Astrocyte (in vitro differentiated cells and primary cell): Measurements from ENCODE around the gene POLR1E. TPM values are rescaled to one million over a fixed set of nuclear protein-coding genes. Genes with fewer than 3 reads are reported as not detected.
A peak's percentile ranks its signal among the peaks of the same experiment; 100 is the strongest.

Experiments
- DNase-seq: peaks from one replicate; pipeline ENCODE4 v3.0.0-alpha.2; 2010; ENCODE audit warnings: low read depth
- FAIRE-seq: peaks from 2 replicates; lab custom pipeline; 2011; peaks lifted over from hg19 to GRCh38; lab: Jason Lieb, UNC
- H2AFZ ChIP-seq: 2 replicates; pipeline ENCODE4 v1.6.0; 2012; ENCODE audit warnings: low read depth, low read length, inconsistent platforms
- H3K27ac ChIP-seq: 2 replicates; pipeline ENCODE4 v1.5.1; 2011; ENCODE audit warnings: low read depth, low read length, inconsistent platforms
- H3K27me3 ChIP-seq: 2 replicates; pipeline ENCODE4 v1.6.0; 2011; ENCODE audit warnings: low read length, inconsistent platforms; ENCODE audit not compliant: insufficient read depth
- H3K36me3 ChIP-seq: 2 replicates; pipeline ENCODE4 v1.5.1; 2011; ENCODE audit warnings: low read length, inconsistent platforms; ENCODE audit not compliant: insufficient read depth
- H3K4me1 ChIP-seq: 2 replicates; pipeline ENCODE4 v1.5.1; 2011; ENCODE audit warnings: low read length, inconsistent platforms; ENCODE audit not compliant: insufficient read depth
- H3K4me2 ChIP-seq: 2 replicates; pipeline ENCODE4 v1.6.0; 2012; ENCODE audit warnings: low read length, inconsistent platforms
- H3K4me3 ChIP-seq: 2 replicates; pipeline ENCODE4 v1.5.1; 2011; ENCODE audit warnings: low read depth, mild to moderate bottlenecking, low read length, inconsistent platforms; ENCODE audit not compliant: insufficient read depth
- H3K79me2 ChIP-seq: 2 replicates; pipeline ENCODE4 v1.6.0; 2012; ENCODE audit warnings: mild to moderate bottlenecking, low read length, inconsistent platforms; ENCODE audit not compliant: insufficient read depth
- H3K9ac ChIP-seq: 2 replicates; pipeline ENCODE4 v1.6.0; 2012; ENCODE audit warnings: mild to moderate bottlenecking, low read length, inconsistent platforms
- H3K9me3 ChIP-seq: 2 replicates; pipeline ENCODE4 v1.5.1; 2012; ENCODE audit warnings: low read depth, mild to moderate bottlenecking, low read length, inconsistent platforms; ENCODE audit not compliant: insufficient read depth
- H4K20me1 ChIP-seq: 2 replicates; pipeline ENCODE4 v1.6.0; 2012; ENCODE audit warnings: low read length, inconsistent platforms; ENCODE audit not compliant: insufficient read depth
- H3K27ac Mint-ChIP-seq: one replicate; pipeline ENCODE4 v1.8.0; 2021; ENCODE audit warnings: mild to moderate bottlenecking, mixed read lengths; ENCODE audit not compliant: unreplicated experiment
- H3K27me3 Mint-ChIP-seq: one replicate; pipeline ENCODE4 v1.8.0; 2021; ENCODE audit warnings: low read depth, mixed read lengths; ENCODE audit not compliant: unreplicated experiment
- H3K36me3 Mint-ChIP-seq: one replicate; pipeline ENCODE4 v1.8.0; 2021; ENCODE audit warnings: low read depth, mixed read lengths; ENCODE audit not compliant: unreplicated experiment
- H3K4me1 Mint-ChIP-seq: one replicate; pipeline ENCODE4 v1.8.0; 2021; ENCODE audit warnings: low read depth, mixed read lengths; ENCODE audit not compliant: unreplicated experiment
- H3K4me3 Mint-ChIP-seq: one replicate; pipeline ENCODE4 v1.8.0; 2021; ENCODE audit warnings: mild to moderate bottlenecking, moderate library complexity, mixed read lengths; ENCODE audit not compliant: unreplicated experiment
- H3K9me3 Mint-ChIP-seq: one replicate; pipeline ENCODE4 v1.8.0; 2021; ENCODE audit warnings: mild to moderate bottlenecking, mixed read lengths; ENCODE audit not compliant: unreplicated experiment
- EZH2 ChIP-seq: IDR thresholded peaks from 2 replicates; pipeline ENCODE4 v1.6.1; 2012; ENCODE audit warnings: mild to moderate bottlenecking, low read length, inconsistent platforms; ENCODE audit not compliant: insufficient read depth
- total RNA-seq: library from RNA; stranded (reverse); gene quantifications from 2 replicates; pipeline ENCODE4 v1.2.1, GENCODE V29; 2021
- TF ChIP-seq, protein P1 (sequence below): IDR thresholded peaks from 2 replicates; pipeline ENCODE4 v1.5.1; 2011; ENCODE audit warnings: low read depth, mild to moderate bottlenecking, inconsistent platforms, low read length, moderate library complexity; ENCODE audit not compliant: insufficient read depth

The POLR1E gene
- total RNA-seq, 1 donor from 2014 or later = 23.2 TPM

DNA sequence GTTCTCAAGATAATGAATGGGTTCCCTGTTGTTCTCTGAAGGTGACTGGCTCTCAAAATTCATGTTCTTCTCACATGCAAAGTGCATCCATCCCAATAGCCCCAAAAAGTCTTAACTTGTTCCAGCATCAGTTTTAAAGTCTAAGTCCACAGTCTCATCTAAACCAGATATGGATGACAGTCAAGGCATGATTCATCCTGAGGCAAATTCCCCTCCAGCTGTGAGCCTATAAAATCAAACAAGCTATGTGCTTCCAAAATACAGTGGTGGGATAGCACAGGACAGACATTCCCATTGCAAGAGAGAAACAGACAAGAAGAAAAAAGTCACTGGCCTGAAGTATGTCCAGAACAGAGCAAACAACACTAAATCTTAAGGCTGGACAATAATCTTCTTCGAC is 65.0 kb downstream of the POLR1E start:
- FAIRE-seq (peak; percentile 45), DNase-seq (peak; percentile 32)
- Histone ChIP-seq H2AFZ (no peak overlapping the region), H4K20me1 (peaks cover 16% of the 10 kb centered on the region), H3K36me3 (no peaks in the 10 kb centered on the region), H3K27ac (no peak overlapping the region), H3K4me3 (no peak overlapping the region), H3K4me2 (no peak overlapping the region), H3K9me3 (no peaks in the 10 kb centered on the region), H3K9ac (no peak overlapping the region), H3K4me1 (peaks cover 6% of the 10 kb centered on the region), H3K79me2 (no peaks in the 10 kb centered on the region), H3K27me3 (no peaks in the 10 kb centered on the region)
- Mint-ChIP-seq H3K4me1 (peaks cover 15% of the 10 kb centered on the region), H3K27ac (peak overlapping the region; percentile 35), H3K36me3 (no peaks in the 10 kb centered on the region), H3K4me3 (no peak overlapping the region), H3K27me3 (no peaks in the 10 kb centered on the region), H3K9me3 (no peaks in the 10 kb centered on the region)
- TF ChIP-seq, protein P1, sequence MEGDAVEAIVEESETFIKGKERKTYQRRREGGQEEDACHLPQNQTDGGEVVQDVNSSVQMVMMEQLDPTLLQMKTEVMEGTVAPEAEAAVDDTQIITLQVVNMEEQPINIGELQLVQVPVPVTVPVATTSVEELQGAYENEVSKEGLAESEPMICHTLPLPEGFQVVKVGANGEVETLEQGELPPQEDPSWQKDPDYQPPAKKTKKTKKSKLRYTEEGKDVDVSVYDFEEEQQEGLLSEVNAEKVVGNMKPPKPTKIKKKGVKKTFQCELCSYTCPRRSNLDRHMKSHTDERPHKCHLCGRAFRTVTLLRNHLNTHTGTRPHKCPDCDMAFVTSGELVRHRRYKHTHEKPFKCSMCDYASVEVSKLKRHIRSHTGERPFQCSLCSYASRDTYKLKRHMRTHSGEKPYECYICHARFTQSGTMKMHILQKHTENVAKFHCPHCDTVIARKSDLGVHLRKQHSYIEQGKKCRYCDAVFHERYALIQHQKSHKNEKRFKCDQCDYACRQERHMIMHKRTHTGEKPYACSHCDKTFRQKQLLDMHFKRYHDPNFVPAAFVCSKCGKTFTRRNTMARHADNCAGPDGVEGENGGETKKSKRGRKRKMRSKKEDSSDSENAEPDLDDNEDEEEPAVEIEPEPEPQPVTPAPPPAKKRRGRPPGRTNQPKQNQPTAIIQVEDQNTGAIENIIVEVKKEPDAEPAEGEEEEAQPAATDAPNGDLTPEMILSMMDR = no peak
- no peak for TF ChIP-seq EZH2

DNA sequence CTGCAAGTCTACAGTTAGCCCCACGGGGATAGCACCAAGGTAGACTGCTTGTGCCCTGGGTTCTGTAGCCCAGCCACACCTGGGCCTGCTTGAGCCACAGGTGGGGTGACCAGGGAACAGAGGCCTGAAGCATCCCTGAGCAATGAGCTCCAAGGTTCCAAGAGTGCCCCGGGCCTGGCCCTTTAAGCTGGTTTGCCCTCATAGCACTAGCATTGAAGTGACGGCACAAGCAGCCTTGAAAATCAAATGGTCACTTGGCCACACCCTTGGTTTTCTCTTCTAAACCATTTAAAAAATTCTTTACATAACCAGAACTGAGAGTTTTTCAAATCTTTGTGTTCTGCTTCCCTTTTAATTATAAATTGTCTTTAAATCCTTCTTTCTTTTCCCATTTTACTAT is 65.7 kb downstream of the POLR1E start:
- Histone ChIP-seq H3K4me3 (no peak overlapping the region), H3K27me3 (no peaks in the 10 kb centered on the region), H3K36me3 (no peaks in the 10 kb centered on the region), H3K9ac (no peak overlapping the region), H3K79me2 (no peaks in the 10 kb centered on the region), H4K20me1 (peaks cover 16% of the 10 kb centered on the region), H3K9me3 (no peaks in the 10 kb centered on the region), H3K27ac (no peak overlapping the region), H2AFZ (no peak overlapping the region), H3K4me2 (no peak overlapping the region), H3K4me1 (peaks cover 6% of the 10 kb centered on the region)
- Mint-ChIP-seq H3K27ac (no peak overlapping the region), H3K4me3 (no peak overlapping the region), H3K9me3 (no peaks in the 10 kb centered on the region), H3K36me3 (no peaks in the 10 kb centered on the region), H3K4me1 (peaks cover 15% of the 10 kb centered on the region), H3K27me3 (no peaks in the 10 kb centered on the region)
- FAIRE-seq = no peak
- no peak for DNase-seq
- TF ChIP-seq, protein P1 = no peak
- TF ChIP-seq EZH2 = no peak

DNA sequence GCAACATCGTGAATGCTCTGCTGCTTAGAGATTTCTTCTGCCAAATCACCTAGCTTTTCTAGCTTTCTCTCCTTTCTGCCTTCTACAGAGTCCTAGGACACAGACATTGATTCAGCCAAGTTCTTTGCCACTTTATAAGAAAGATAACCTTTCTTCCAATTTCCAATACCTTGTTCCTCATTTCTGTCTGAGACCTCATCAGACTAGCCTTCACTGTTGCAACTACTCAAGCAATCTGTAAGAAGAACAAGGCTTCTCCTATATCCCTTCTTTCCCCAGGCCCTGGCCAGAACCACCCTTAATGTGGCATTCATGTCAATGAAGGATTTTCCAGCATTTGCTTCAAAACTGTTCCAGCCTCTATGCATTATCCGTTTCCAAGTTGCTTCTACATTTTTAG is 66.1 kb downstream of the POLR1E start:
- H3K36me3 ChIP-seq = no peaks in the 10 kb centered on the region
- TF ChIP-seq, protein P1 = no peak
- no peak for TF ChIP-seq EZH2
- Mint-ChIP-seq H3K9me3 (no peaks in the 10 kb centered on the region), H3K4me1 (peaks cover 15% of the 10 kb centered on the region), H3K27me3 (no peaks in the 10 kb centered on the region), H3K36me3 (no peaks in the 10 kb centered on the region), H3K27ac (no peak overlapping the region), H3K4me3 (no peak overlapping the region)
- FAIRE-seq = no peak
- H3K27me3 ChIP-seq = no peaks in the 10 kb centered on the region
- H2AFZ ChIP-seq = no peak overlapping the region
- no peak overlapping the region for H3K4me2 ChIP-seq
- H3K4me3 ChIP-seq = no peak overlapping the region
- peaks cover 6% of the 10 kb centered on the region for H3K4me1 ChIP-seq
- no peaks in the 10 kb centered on the region for H3K9me3 ChIP-seq
- H3K79me2 ChIP-seq = no peaks in the 10 kb centered on the region
- DNase-seq = no peak
- no peak overlapping the region for H3K27ac ChIP-seq
- no peak overlapping the region for H3K9ac ChIP-seq
- peaks cover 16% of the 10 kb centered on the region for H4K20me1 ChIP-seq
